Chondrocyte (in vitro differentiated cells): ENCODE data around the gene NELFA. TPM values are rescaled to one million over a fixed set of nuclear protein-coding genes. Genes with fewer than 3 reads are reported as not detected.
"Not testable (repeated sequence)": the region's sequence is repeated elsewhere in the genome, so short reads cannot be mapped to it uniquely, and the experiment has no call there.

ENCODE experiments used
- DNase-seq: peaks from one replicate; pipeline ENCODE4 v3.0.0; 2021; ENCODE audit warnings: mixed read lengths, low spot score
- H3K27ac Mint-ChIP-seq: one replicate; pipeline ENCODE4 v1.8.0; 2021; ENCODE audit warnings: mild to moderate bottlenecking, moderate library complexity, mixed read lengths; ENCODE audit not compliant: unreplicated experiment
- H3K27me3 Mint-ChIP-seq: 2 replicates; pipeline ENCODE4 v1.8.0; 2021; ENCODE audit warnings: low read depth, mixed read lengths
- H3K36me3 Mint-ChIP-seq: 2 replicates; pipeline ENCODE4 v1.8.0; 2021; ENCODE audit warnings: low read depth, mixed read lengths
- H3K4me1 Mint-ChIP-seq: 2 replicates; pipeline ENCODE4 v1.8.0; 2021; ENCODE audit warnings: low read depth, mild to moderate bottlenecking, mixed read lengths
- H3K4me3 Mint-ChIP-seq: one replicate; pipeline ENCODE4 v1.8.0; 2021; ENCODE audit warnings: mild to moderate bottlenecking, moderate library complexity, mixed read lengths; ENCODE audit not compliant: unreplicated experiment
- H3K9me3 Mint-ChIP-seq: 2 replicates; pipeline ENCODE4 v1.8.0; 2021; ENCODE audit warnings: low read depth, mixed read lengths
- total RNA-seq: library from RNA; stranded (reverse); gene quantifications from 3 replicates; pipeline ENCODE4 v1.2.1, GENCODE V29; 2021
- TF ChIP-seq, protein P1 (sequence below): fragments of 200-600 bp; sonication (generic); IDR thresholded peaks from 2 replicates; pipeline ENCODE4 v1.5.0; 2021; ENCODE audit warnings: antibody characterized with exemption, mild to moderate bottlenecking, moderate library complexity

NELFA gene
- total RNA-seq, 1 donor from 2014 or later = 23.5 TPM

DNA sequence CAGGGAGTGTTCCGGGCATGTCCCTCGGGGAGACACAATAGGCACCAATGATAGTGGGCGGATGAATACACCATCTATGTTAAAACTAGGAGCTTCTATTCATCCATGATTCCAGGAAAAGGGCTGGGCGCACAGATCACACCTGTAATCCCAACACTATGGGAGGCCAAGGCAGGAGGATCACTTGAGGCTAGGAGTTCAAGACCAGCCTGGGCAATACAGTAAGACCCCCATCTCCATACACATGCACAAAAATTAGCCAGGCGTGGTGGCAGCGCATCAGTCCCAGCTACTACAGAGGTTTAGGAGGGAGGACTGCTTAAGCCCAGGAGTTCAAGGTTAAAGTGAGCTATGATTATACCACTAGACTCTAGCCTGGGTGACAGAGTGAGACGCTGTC is 2.4 kb downstream of the NELFA start:
- Mint-ChIP-seq H3K27me3 (no peaks in the 10 kb centered on the region), H3K36me3 (peaks cover 7% of the 10 kb centered on the region), H3K9me3 (no peaks in the 10 kb centered on the region), H3K4me1 (peaks cover 24% of the 10 kb centered on the region), H3K4me3 (peak overlapping the region; percentile 16), H3K27ac (no peak overlapping the region)
- no peak for DNase-seq
- TF ChIP-seq, protein P1, sequence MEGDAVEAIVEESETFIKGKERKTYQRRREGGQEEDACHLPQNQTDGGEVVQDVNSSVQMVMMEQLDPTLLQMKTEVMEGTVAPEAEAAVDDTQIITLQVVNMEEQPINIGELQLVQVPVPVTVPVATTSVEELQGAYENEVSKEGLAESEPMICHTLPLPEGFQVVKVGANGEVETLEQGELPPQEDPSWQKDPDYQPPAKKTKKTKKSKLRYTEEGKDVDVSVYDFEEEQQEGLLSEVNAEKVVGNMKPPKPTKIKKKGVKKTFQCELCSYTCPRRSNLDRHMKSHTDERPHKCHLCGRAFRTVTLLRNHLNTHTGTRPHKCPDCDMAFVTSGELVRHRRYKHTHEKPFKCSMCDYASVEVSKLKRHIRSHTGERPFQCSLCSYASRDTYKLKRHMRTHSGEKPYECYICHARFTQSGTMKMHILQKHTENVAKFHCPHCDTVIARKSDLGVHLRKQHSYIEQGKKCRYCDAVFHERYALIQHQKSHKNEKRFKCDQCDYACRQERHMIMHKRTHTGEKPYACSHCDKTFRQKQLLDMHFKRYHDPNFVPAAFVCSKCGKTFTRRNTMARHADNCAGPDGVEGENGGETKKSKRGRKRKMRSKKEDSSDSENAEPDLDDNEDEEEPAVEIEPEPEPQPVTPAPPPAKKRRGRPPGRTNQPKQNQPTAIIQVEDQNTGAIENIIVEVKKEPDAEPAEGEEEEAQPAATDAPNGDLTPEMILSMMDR = no peak

DNA sequence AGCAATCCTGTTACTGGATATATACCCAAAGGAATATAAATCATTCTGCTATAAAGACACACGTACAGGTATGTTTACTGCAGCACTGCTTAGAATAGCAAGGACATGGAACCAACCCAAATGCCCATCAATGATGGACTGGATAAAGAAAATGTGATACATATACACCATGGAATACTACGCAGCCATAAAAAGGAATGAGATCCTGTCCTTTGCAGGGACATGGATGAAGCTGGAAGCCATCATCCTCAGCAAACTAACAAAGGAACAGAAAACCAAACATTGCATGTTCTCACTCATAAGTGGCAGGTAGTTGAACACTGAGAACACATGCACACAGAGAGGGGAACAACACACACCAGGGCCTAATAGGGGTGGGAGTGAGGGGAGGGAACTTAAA is 5.4 kb downstream of the NELFA start:
- H3K27ac Mint-ChIP-seq, H3K4me3 Mint-ChIP-seq, H3K27me3 Mint-ChIP-seq, DNase-seq: not testable (repeated sequence)
- Mint-ChIP-seq H3K36me3 (peaks cover 32% of the 10 kb centered on the region), H3K9me3 (peaks cover 24% of the 10 kb centered on the region), H3K4me1 (peaks cover 28% of the 10 kb centered on the region)

DNA sequence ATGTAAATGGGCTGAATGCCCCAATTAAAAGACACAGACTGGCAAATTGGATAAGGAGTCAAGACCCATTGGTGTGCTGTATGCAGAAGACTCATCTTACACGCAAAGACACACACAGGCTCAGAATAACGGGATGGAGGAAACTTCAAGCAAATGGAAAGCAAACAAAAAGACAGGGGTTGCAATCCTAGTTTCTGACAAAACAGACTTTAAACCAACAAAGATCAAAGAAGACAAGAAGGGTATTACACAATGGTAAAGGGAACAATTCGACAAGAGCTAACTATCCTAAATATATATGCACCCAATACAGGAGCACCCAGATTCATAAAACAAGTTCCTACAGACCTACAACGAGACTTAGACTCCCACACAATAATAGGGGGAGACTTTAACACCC is 9.5 kb downstream of the NELFA start:
- H3K36me3 Mint-ChIP-seq = peaks cover 38% of the 10 kb centered on the region
- H3K4me3 Mint-ChIP-seq, DNase-seq, H3K27ac Mint-ChIP-seq, H3K27me3 Mint-ChIP-seq: not testable (repeated sequence)
- H3K9me3 Mint-ChIP-seq = peaks cover 32% of the 10 kb centered on the region
- H3K4me1 Mint-ChIP-seq = peaks cover 10% of the 10 kb centered on the region

DNA sequence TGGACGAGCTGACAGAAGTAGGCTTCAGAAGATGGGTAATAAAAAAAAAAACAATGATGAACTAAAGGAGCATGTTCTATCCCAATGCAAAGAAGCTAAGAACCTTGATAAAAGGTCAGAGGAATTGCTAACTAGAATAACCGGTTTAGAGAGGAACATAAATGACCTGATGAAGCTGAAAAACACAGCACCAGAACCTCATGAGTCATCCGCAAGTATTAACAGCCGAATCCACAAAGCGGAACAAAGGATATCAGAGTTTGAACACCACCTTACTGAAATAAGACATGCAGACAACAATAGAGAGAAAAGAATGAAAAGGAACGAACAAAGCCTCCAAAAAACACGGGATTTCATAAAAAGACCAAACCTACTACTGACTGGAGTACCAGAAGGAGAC is 10.5 kb downstream of the NELFA start:
- Mint-ChIP-seq H3K36me3 (peaks cover 36% of the 10 kb centered on the region), H3K4me3 (no peak overlapping the region), H3K4me1 (peaks cover 10% of the 10 kb centered on the region), H3K9me3 (peaks cover 32% of the 10 kb centered on the region), H3K27me3 (no peaks in the 10 kb centered on the region), H3K27ac (no peak overlapping the region)
- TF ChIP-seq, protein P1 = no peak
- DNase-seq = no peak

DNA sequence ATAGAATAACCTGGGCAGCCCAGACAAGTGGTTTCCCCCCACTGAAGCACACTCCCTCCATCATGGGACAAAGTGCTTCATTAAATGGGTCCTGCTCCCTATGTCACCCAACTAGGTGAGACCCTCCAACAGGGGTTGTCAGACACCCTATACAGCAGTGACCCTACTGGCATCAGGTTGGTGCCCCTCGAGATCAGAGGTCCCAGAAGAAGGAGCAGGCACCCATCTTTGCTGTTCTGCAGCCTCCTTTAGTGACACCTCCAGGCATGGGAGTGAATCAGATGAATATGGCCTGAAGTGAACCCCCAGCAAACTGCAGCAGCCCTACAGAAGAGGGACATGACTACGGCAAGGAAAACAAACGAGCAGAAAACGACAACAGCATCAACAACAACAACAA is 11.1 kb downstream of the NELFA start:
- no peak overlapping the region for H3K27ac Mint-ChIP-seq

DNA sequence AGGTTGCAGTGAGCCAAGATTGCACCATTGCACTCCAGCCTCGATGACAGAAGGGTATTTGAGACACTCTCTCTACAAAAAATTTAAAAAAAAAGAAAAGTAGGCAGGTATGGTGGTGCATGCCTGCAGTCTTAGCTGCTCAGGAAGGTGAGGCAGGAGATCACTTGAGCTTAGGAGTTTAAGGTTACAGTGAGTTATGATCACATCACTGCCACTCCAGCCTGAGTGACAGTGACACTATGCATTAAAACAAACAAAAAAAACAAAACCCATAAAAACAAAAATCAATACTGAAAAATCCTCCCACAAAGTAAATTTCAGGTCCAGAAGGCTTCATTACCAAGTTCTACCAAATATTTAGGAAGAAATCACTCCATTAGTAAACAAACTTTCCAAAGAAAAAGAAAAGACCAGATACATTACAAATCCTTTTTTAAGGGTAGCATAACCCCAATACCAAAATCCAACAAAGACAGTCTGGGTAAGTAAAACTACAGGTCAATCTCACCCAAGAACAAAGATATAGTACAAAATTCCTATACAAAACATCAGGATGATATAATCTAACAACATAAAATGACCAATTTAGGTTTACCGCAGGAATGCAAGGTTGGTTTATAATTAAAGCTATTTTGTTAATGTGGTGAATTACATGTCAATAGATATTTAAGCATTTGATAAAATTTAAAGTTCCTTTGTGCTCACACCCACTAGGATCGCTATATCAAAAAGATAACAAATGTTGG is 11.7 kb downstream of the NELFA start:
- DNase-seq = no peak
- TF ChIP-seq, protein P1 = no peak
- Mint-ChIP-seq H3K4me1 (peaks cover 10% of the 10 kb centered on the region), H3K27me3 (no peaks in the 10 kb centered on the region), H3K27ac (no peak overlapping the region), H3K9me3 (peaks cover 32% of the 10 kb centered on the region), H3K36me3 (peaks cover 33% of the 10 kb centered on the region), H3K4me3 (no peak overlapping the region)

More for the DNA sequence above, 11.1 kb downstream of the NELFA start:
- Mint-ChIP-seq H3K4me3 (no peak overlapping the region), H3K9me3 (peaks cover 32% of the 10 kb centered on the region), H3K4me1 (peaks cover 10% of the 10 kb centered on the region), H3K36me3 (peaks cover 33% of the 10 kb centered on the region), H3K27me3 (no peaks in the 10 kb centered on the region)
- TF ChIP-seq, protein P1 = no peak
- no peak for DNase-seq
